Superior temporal gyrus (tissue), 1 donor: Measurements from ENCODE around the gene CELA2A.
A peak's percentile ranks its signal among the peaks of the same experiment; 100 is the strongest.

Source experiments
- DNase-seq: peaks from one replicate; pipeline ENCODE4 v3.0.0-alpha.2; 2016; ENCODE audit errors: extremely low spot score

The CELA2A gene

GRCh38 chr1:15456313-15456954, at the start of gene CELA2A:
TSS of gene CELA2A (plus strand) at chr1:15456732. CDS start at chr1:15456754, 22 bp downstream.
- DNase-seq: no peak

- DNase-seq: no peak
Observed at GRCh38 chr1:15407580-15407979, 49.0 kb upstream of the CELA2A start.

- no peak for DNase-seq
Observed at GRCh38 chr1:15408890-15409387, 47.6 kb upstream of the CELA2A start.

- peak; percentile 51 for DNase-seq
Observed at GRCh38 chr1:15409388-15410222, 46.9 kb upstream of the CELA2A start, which contains the start of gene EFHD2. TSS of gene EFHD2 (plus strand) at chr1:15409888. CDS start at chr1:15409972, 84 bp downstream.

GRCh38 chr1:15410223-15410883, 46.2 kb upstream of the CELA2A start:
- DNase-seq: no peak

- no peak for DNase-seq
Observed at GRCh38 chr1:15410884-15411245, 45.7 kb upstream of the CELA2A start.

- no peak for DNase-seq
Observed at GRCh38 chr1:15411593-15412137, 44.9 kb upstream of the CELA2A start.

- DNase-seq: no peak
Observed at GRCh38 chr1:15412175-15412800, 44.2 kb upstream of the CELA2A start.

GRCh38 chr1:15412843-15413242, 43.7 kb upstream of the CELA2A start:
- no peak for DNase-seq

GRCh38 chr1:15413563-15414444, 42.7 kb upstream of the CELA2A start:
- DNase-seq: no peak

GRCh38 chr1:15414445-15414983, 42.0 kb upstream of the CELA2A start:
- no peak for DNase-seq

- no peak for DNase-seq
Observed at GRCh38 chr1:15417059-15417934, 39.2 kb upstream of the CELA2A start.

- no peak for DNase-seq
Observed at GRCh38 chr1:15418806-15419515, 37.6 kb upstream of the CELA2A start.

GRCh38 chr1:15420853-15421465, 35.6 kb upstream of the CELA2A start:
- DNase-seq: no peak

- DNase-seq: no peak
Observed at GRCh38 chr1:15422871-15423270, 33.7 kb upstream of the CELA2A start.

- DNase-seq: no peak
Observed at GRCh38 chr1:15423355-15424077, 33.0 kb upstream of the CELA2A start.

- no peak for DNase-seq
Observed at GRCh38 chr1:15424146-15424667, 32.3 kb upstream of the CELA2A start.
